Stimulated activated CD4-positive, alpha-beta T cell treated with anti-CD3 and anti-CD28 coated beads, Interleukin-4, amount 100 ng/mL, for 24 hours (primary cell): ENCODE results near the gene MECR.
"Not testable (repeated sequence)": the region's sequence is repeated elsewhere in the genome, so short reads cannot be mapped to it uniquely, and the experiment has no call there.

Experiments
- DNase-seq: peaks from one replicate; pipeline ENCODE4 v3.0.0-alpha.2; 2020

The MECR gene

DNA sequence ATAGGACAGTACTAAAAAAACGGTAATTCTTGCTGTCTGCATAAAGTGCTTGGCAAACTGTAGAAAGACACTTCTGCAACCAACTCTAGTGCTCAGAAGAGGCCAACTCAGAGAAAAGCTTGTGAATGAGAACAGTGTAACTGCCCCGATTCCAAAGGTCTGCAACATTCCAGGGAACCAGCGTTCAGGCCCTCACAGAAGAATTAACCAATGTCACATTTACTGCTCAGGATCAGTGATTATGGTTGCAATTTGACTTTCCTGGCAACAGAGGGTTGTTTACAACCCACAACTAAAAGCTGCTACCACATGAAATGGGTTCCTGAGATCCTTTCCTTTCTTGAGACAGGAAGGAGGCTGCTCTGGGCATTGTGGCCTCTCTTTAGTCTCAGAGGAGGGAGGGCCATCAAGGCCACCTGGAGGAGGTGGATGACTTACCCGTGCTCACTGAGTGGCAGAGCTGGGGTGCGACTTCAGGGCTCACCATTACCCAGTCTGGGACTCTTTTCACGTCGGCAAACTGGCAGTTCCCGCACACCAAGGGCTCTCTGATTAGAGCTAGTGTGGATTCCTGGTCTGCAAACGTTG is 64.3 kb downstream of the MECR start:
- no peak for DNase-seq

DNA sequence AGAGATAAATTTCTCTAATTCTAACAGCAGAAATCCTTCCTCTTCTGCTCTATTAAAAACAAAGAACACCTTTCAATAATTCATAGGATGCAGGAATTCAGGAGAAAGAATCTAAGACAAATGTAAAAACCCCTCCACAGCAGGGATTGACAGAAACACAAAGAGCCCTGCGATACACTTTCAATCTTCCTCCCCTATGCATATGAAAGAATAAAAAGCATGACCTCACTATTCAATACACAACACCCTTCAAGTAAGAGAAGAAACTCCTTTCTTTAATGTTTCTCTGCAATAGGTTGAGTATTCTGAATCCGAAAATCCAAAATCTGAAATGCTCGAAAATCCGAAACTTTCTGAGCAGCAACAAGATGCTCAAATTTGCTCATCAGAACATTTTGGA is 66.1 kb downstream of the MECR start:
- no peak for DNase-seq

DNA sequence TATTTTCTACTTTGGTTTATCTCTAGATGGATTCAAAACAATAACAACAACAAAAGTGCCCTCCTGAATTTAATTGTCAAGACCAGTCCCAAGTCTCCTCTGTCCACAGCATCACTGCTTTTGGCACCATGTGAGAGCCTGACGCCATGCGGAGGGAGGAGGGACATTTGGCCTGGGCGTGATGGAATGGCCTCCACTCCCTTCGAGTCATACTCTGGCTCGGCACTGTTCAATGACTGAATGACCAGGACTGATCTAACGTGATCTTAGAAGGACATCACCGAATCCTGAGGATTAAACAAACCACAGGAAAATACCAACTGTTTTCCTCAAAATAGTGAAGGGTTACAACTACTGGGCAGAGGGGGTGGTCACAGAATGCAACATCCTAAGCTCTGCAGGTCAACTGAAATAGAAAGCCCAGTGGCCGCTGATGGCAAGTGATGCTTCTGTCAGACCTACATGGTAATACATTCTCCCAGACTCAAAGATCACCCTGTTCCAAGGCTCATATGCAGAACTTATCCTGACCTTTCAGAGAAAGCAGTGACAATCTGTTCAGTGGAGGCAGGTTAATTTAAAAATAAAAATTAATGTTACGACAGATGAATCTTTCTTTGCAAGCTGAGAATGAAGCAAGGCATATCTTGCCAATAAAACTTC is 68.1 kb downstream of the MECR start:
- DNase-seq: no peak

DNA sequence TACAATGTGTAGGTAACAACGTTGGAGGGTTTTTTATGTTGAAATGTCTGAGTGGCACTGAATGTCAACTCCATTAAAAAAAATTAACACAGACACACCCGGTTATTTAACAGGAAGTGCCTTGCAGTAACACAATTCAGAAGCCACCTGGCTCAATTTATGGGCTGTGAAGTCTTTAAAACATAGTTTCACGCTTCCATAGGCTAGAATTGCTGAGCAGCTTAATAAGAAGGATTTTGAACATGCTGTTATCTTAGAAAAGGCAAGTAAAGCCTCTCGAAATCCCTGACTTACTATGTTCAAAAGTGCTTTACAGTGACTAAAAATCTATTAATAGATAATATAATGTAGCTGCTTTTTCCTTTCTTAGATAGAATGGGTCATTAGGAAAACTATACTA is 68.7 kb downstream of the MECR start:
- no peak for DNase-seq

DNA sequence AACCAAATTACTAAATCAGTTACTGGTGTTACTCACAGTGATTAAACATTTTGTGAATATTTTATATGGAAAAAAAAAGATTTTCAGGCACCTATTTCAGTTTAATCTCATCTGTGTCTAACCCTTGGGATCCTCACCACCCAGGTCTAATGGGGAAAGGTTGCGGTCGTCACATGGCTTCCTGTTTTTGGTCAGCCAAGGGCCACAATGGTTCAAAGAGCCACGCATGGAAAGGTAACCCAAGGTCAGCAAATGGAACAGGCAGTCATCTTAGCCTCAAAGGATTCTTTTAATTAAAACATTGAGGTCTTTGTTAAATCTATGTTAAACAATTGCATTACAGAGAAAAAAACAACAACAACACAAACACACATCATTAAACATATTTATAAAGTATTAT is 71.0 kb downstream of the MECR start:
- DNase-seq: no peak

DNA sequence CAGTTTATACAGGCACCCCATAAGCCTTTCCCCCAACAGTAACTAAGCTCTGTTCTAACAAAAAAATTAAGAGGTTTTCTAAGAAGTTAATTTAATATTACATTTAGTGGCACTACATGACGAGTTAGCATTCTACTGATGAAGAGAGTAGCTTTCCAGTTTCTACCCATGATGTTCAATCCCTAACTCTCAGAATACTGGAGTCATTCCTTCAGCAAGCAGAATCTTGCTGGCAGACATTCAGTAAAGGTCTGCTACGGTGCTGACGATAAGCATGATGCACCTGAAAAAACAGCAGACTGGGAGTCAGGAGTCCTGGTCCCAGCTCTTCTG is 73.5 kb downstream of the MECR start:
- DNase-seq: no peak

DNA sequence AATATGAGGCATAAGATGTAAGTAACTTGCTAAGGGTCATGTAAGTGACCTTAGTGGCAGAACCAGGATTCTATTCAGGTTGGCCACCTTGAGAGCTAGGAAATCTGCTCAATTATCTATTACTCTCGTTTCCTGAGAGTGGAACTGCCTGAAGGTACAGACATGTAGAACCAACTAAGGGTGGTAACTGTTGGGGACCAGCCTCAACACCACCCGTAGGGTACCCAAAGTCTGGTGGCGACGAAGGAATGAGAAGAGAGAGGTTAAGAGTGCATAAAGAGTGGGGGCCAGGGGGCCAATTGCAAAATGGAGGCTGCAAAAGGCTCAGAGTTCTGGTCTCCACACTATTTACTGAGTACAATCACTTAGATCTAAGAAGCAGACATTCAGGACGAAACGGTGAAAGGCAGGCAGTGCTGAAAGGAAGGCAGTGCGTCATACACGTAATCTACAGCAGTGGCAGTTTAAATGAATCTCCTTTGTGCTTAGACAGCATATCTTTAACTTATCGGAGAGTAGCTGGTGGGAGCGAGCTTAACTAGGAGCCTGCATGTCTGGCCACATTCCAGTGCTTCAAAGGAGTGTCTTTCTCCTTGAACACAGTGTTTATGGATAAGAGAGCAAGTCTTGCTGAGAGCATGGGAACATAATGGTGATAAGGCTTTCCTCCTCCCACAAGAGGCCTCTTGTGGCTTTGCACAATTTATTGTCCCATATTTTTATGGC is 74.0 kb downstream of the MECR start:
- DNase-seq: no peak

DNA sequence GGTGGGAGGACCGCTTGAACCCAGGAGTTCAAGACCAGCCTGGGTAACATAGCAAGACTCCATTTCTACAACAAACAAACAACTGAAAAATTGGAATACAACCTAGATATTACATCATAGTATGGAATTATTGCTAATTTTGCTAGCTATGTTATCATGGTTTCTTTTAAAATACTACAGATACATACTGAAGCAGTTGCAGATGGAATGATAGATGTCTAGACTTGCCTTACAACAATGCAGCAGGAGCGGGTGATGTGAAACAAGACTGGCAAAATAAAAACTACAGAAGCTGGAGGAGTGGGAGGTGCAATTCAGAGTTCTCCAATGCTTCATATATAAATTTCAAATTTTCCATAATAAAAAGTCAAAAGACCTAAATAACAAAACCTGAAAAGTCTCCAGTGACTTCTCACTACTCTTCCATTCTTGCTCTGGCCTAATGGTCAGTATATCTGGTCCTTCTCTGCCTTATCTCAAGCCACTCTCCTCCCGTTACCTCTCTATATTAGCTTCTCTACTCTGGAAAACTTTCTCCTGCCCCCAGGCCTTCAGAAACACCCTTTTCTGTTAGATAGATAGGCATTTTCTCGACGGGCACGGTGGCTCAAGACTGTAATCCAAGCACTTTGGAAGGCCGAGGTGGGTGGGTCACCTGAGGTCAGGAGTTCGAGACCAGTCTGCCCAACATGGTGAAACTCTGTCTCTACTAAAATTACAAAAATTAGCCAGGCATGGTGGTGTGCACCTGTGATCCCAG is 78.5 kb downstream of the MECR start:
- no peak for DNase-seq

DNA sequence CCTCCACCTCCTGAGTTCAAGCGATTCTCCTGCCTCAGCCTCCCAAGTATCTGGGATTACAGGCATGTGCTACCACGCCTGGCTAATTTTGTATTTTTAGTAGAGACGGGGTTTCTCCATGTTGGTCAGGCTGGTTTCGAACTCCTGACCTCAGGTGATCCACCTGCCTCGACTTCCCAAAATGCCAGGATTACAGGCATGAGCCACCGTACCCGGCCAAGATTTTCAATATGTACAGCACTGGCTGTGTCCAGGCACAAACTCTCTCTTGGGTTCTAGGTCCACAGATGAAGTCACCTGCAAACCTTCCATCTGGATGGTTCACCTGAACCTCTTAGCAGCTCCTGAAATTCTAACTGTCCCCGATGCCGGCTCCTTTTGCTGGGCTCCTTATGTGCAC is 80.4 kb downstream of the MECR start:
- DNase-seq: not testable (repeated sequence)

DNA sequence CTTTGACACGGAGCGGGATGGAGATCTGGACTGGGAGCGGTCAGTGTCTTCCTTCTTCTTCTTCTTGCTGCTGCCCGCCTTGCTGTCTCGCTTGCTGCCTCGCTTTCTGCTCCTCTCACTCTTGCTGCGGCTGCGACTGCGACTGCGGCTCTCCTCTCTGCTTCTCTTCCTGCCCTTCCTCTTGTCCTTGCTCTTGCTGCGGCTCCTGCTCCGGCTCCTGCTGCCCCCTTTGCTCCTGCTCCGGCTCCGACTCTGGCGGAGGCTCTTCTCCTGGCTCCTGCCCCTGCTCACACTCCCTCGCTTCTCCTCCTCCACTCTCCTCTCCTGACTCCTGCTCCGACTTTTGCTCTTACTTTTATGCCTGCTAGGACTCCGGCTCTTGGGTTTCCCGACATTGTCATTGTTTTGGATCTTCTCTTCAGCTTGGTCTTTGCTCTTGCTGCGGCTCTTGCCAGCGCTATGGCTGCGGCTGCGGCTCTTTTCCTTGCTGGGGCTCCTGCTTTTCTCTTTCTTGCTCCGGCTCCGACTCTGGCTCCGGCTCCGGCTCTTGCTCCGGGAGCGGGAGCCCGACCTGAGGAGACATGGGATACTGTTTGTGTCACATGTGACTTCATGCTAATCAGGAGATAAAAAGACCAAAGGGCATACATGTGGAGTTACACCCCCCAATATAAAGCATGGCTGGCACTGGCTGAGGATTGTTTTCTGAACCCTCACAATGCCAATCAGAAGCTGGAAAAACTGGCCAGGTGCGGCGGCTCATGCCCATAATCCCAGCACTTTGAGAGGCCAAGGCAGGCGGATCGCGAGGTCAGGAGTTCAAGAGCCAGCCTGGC is 81.9 kb downstream of the MECR start:
- no peak for DNase-seq

DNA sequence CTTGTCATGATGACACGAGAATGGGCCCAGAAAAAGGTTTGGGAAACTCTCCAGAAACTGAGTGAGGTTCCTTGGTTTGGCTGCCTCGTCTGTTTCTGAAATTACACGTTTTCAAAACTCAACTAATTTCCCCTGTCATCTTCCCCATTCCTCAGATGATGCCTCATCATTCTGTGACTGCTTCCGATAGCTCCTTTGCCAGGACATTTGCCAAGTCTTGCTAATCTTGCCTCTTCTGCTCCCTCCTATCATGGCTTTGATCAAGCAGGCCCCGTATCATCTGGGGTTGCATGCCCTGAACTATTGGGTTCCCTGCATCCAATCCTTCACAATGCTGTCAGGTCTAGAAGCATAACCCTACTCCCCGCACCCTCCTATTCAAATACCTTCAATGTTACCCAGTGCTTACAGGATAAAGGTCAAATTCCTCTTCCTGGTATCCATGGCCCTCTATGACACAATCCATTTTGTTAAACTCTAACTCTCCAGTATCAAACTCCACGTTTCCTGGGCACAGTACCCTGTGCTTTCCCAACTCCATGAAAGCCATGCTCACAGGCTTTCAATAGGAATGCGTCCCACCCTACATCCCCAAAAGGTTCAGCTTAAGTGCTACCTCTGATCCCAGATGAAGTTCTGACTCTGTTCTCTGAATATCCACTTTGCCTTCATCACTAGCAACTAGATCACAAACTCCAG is 84.8 kb downstream of the MECR start:
- DNase-seq: no peak

DNA sequence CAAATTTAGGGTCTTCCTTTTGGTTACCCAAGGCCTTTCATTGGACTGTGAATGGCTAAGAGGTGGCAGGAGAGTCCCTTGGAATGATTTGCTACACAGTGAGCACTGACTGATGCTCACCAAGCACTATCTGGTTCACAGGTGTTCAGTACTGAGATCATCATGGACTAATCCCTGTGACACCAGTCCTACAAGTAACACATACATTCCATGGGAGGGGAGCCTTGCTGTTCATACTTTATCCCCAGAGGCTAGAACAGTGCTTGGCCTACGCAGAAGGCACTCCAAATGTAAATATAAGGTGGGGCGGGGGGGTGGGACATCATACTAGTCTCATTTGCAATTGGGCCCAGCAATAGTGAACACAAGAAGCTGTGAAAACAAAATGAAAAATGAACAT is 86.6 kb downstream of the MECR start:
- no peak for DNase-seq

DNA sequence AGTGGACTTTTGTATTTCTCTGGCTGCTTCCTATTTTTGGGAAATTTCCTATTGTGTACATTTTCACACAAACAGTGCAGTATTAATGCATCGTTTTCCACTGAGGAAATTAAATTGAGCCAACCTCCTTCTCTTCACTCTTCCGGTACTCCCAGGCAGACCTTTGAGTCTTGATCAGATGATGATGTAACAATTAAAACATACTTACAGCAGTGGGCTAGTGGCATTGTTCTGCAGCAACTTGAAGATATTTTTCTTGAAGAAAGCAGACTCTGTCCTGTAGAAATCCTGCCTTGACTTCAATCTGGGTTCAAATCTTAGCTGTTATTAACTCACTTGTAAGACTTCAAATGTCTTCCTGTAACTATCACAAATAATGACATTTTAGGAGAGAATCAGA is 88.0 kb downstream of the MECR start:
- no peak for DNase-seq
